OCI-LY7 (cell line): ENCODE results near the gene CD55.

ENCODE experiments used
- EZH2phosphoT487 ChIP-seq: fragments of 200-600 bp; sonication (generic); IDR thresholded peaks from 2 replicates; pipeline ENCODE4 v1.6.1; 2018; ENCODE audit warnings: low read depth, borderline replicate concordance, mild to moderate bottlenecking, mixed run types, antibody characterized with exemption, low read length, moderate library complexity, mixed read lengths
- TF ChIP-seq, protein P1 (sequence below): fragments of 200-600 bp; sonication (generic); conservative IDR thresholded peaks from 2 replicates; pipeline ENCODE4 v1.5.1; 2014; ENCODE audit warnings: mild to moderate bottlenecking, antibody characterized with exemption, low read length, moderate library complexity, mixed read lengths

DNA sequence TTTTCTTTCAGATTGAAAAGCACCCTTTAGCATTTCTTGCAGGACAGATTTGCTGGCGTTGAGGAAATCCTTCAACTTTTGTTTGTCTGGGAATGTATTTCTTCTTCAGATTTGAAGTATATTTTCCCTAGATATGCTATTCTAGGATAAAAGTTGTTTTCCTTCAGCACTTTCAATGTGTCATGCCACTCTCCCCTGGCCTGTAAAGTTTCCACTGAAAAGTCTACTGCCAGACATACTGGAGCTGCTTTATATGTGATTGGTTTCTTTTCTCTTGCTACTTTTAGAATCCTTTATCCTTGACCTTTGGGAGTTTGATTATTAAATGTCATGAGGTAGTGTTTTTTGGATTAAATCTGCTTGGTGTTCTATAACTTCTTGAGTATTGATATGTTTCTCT lies 44.2 kb upstream of the CD55 start:
- TF ChIP-seq, protein P1, sequence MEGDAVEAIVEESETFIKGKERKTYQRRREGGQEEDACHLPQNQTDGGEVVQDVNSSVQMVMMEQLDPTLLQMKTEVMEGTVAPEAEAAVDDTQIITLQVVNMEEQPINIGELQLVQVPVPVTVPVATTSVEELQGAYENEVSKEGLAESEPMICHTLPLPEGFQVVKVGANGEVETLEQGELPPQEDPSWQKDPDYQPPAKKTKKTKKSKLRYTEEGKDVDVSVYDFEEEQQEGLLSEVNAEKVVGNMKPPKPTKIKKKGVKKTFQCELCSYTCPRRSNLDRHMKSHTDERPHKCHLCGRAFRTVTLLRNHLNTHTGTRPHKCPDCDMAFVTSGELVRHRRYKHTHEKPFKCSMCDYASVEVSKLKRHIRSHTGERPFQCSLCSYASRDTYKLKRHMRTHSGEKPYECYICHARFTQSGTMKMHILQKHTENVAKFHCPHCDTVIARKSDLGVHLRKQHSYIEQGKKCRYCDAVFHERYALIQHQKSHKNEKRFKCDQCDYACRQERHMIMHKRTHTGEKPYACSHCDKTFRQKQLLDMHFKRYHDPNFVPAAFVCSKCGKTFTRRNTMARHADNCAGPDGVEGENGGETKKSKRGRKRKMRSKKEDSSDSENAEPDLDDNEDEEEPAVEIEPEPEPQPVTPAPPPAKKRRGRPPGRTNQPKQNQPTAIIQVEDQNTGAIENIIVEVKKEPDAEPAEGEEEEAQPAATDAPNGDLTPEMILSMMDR, result no peak
- no peak for TF ChIP-seq EZH2phosphoT487
